VCaP (cell line): ENCODE results near the gene CENPU.
A peak's percentile ranks its signal among the peaks of the same experiment; 100 is the strongest.
"Not testable (repeated sequence)": the region's sequence is repeated elsewhere in the genome, so short reads cannot be mapped to it uniquely, and the experiment has no call there.

ENCODE experiments used
- H3K27ac ChIP-seq: fragments of 450-650 bp; 2 replicates; pipeline ENCODE4 v1.5.1; 2017
- CTCF ChIP-seq: fragments of 450-650 bp; conservative IDR thresholded peaks from 2 replicates; pipeline ENCODE4 v1.5.1; 2017; ENCODE audit warnings: mild to moderate bottlenecking, moderate library complexity

The CENPU gene

GRCh38 chr4:184740980-184741391 lies 7.1 kb upstream of the CENPU start:
- TF ChIP-seq CTCF, result no peak
- no peak overlapping the region for H3K27ac ChIP-seq

DNA sequence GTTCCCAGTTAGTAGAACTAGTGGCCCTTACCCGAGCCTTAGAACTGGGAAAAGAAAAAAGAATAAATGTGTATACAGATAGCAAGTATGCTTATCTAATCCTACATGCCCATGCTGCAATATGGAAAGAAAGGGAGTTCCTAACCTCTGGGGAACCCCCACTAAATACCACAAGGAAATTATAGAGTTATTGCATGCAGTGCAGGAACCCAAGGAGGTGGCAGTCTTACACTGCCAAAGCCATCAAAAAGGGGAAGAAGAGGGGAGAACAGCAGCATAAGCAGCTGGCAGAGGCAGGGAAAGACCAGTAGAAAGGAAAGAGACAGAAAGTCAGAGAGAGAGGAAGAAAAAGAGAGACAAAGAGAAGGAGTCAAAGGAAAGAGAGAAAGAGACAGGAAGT lies 5.7 kb upstream of the CENPU start:
- not testable (repeated sequence) for H3K27ac ChIP-seq

- peak overlapping the region; percentile 73 for H3K27ac ChIP-seq
- no peak for TF ChIP-seq CTCF
These were observed 862 bp upstream of the CENPU start for GRCh38 chr4:184734758-184735157.

GRCh38 chr4:184732126-184732525 lies 1.8 kb downstream of the CENPU start:
- no peak for TF ChIP-seq CTCF
- peak overlapping the region; percentile 73 for H3K27ac ChIP-seq

DNA sequence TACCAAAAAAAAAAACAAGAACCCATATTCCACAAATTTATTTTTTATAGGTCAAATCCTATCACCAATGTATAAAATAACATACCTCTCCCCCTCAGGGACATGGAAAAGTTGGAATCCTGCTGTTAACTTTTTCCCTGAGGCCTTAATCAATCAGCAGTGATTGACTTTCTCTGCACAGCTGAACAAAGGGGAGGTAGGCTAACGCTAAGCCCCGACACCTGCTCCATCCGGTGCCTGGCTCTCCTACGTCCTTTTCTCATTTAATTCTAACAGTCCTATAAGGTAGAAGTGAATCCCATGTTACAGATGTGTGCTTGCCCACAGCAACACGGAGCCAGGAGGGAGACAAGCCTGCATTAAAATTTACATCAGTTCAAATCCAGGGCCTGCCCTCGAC lies 2.8 kb downstream of the CENPU start:
- TF ChIP-seq CTCF, result no peak
- H3K27ac ChIP-seq, result no peak overlapping the region

GRCh38 chr4:184729946-184730345 lies 4.0 kb downstream of the CENPU start:
- TF ChIP-seq CTCF, result no peak
- no peak overlapping the region for H3K27ac ChIP-seq

GRCh38 chr4:184728858-184729257 lies 5.0 kb downstream of the CENPU start:
- TF ChIP-seq CTCF, result no peak
- H3K27ac ChIP-seq, result no peak overlapping the region

DNA sequence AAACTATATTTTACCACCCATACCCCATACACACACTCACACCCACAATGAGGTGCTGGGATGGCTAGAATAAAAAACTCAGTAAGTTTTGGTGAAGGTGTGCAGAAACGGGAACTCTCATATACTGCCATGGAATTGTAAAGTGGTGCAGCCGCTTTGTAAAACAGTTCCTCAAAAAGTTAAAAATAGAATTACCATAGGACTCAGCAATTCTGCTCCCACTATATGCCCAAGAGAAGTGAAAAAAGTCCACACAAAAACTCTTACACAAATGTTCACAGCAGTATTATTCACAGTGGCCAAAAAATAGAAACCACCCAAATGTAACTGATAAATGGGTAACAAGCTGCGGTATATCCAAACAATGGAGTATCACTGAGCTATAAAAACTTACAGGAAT lies 6.5 kb downstream of the CENPU start:
- no peak for TF ChIP-seq CTCF

More for the DNA sequence above, 6.5 kb downstream of the CENPU start:
- no peak overlapping the region for H3K27ac ChIP-seq
